Upper lobe of left lung (tissue), 6 donors: Measurements from ENCODE around the gene CCT2. TPM values are rescaled to one million over a fixed set of nuclear protein-coding genes. Genes with fewer than 3 reads are reported as not detected.

Experiments
- ATAC-seq, 2 donors: fragments of 200-7000 bp; cut with Tn5 transposase; one replicate each; pipeline ENCODE4 v1.9.1; 2022; ENCODE audit warnings: mild to moderate bottlenecking in 2 of 2, moderate library complexity in 2 of 2; ENCODE audit not compliant: low FRiP score in 2 of 2
- DNase-seq, 2 donors: peaks; one replicate each; pipeline ENCODE4 v3.0.0-alpha.2; 2019 to 2020
- H3K27ac ChIP-seq, 4 donors: fragments of 200-600 bp; sonication (generic); one replicate each; pipeline ENCODE4 v1.5.1; 2016 to 2019
- H3K27me3 ChIP-seq, 4 donors: fragments of 200-600 bp; sonication (generic); one replicate each; pipeline ENCODE4 v1.5.1; 2017 to 2019
- H3K36me3 ChIP-seq, 4 donors: fragments of 200-600 bp; sonication (generic); one replicate each; pipeline ENCODE4 v1.5.1; 2016 to 2019
- H3K4me1 ChIP-seq, 4 donors: fragments of 200-600 bp; sonication (generic); one replicate each; pipeline ENCODE4 v1.5.1; 2018 to 2019
- H3K4me3 ChIP-seq, 4 donors: fragments of 200-600 bp; sonication (generic); one replicate each; pipeline ENCODE4 v1.5.1; 2017 to 2019; ENCODE audit warnings: mild to moderate bottlenecking in 2 of 4, moderate library complexity in 1 of 4
- H3K9me3 ChIP-seq, 4 donors: fragments of 200-600 bp; sonication (generic); one replicate each; pipeline ENCODE4 v1.5.1; 2018 to 2019
- CTCF ChIP-seq, 6 experiments: fragments of 450-650 bp in 4 of 6; fragments of 200-600 bp in 2 of 6; sonication (generic) in 2 of 6; IDR thresholded peaks; one replicate each; pipeline ENCODE4 v1.5.1; 2016 to 2019; ENCODE audit warnings: antibody characterized with exemption in 6 of 6
- EP300 ChIP-seq, 4 donors: sonication (generic); formaldehyde crosslinking; IDR thresholded peaks; one replicate each; pipeline ENCODE4 v1.5.1; 2017; ENCODE audit warnings: antibody characterized with exemption in 4 of 4, control low read depth in 2 of 4
- POLR2A ChIP-seq, 4 donors: fragments of 450-650 bp; IDR thresholded peaks; one replicate each; pipeline ENCODE4 v1.5.1; 2016 to 2017; ENCODE audit warnings: antibody characterized with exemption in 4 of 4, mild to moderate bottlenecking in 2 of 4
- POLR2AphosphoS5 ChIP-seq, 2 donors: sonication (generic); formaldehyde crosslinking; IDR thresholded peaks; one replicate each; pipeline ENCODE4 v1.5.1; 2017; ENCODE audit warnings: antibody characterized with exemption in 2 of 2
- WGBS, 2 donors: methylation state at CpG; one replicate each; pipeline ENCODE4 v1.1.5; 2017 to 2018; 5-methylcytosine and 5-hydroxymethylcytosine counted together
- total RNA-seq, 6 donors: library from RNA; depleted of rRNA in 4 of 6; stranded (reverse); fragments of >200 nt in 4 of 6; gene quantifications; one replicate each; pipeline versions ENCODE4 v1.1.0 to v1.2.1, GENCODE V29; 2016 to 2021
- donor health status: DM: no; HTN: no; CAD: no; lungs with moderate emphysema.
- donor health status: DM: no; HTN: yes; CAD: no; lungs with severe emphysema.

CCT2 gene
- total RNA-seq, 6 donors from 2014 or later, result 28.1 to 117 (median 91.0) TPM

DNA sequence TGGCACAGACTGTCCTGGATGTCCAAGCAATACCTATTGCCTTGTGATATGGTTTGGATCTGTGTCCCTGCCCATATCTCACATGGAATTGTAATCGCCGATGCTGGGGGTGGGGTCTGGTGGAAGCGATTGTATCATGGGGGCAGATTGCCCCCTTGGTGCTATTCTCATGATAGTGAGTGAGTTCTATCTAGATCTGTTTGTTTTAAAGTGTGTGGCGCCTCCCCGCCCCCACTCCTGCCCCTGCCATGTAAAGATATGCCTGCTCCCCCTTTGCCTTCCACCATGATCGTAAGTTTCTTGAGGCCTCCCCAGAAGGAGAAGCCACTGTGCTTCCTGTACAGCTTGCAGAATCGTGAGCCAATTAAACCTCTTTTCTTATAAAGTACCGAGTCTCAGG lies 42.2 kb downstream of the CCT2 start:
- DNase-seq (no peak), ATAC-seq (no peak)
- H3K27ac ChIP-seq, result no peak overlapping the region
- WGBS, 2 donors, result 68 to 90% methylated on average over 8 of the region's 8 CpGs
- no peak for TF ChIP-seq EP300 (IDR thresholded peaks at IDR 0.05)
- no peaks in the 10 kb centered on the region for H3K9me3 ChIP-seq
- no peaks in the 10 kb centered on the region for H3K27me3 ChIP-seq
- no peaks in the 10 kb centered on the region for H3K4me1 ChIP-seq
- no peak overlapping the region for H3K4me3 ChIP-seq
- no peaks in the 10 kb centered on the region for H3K36me3 ChIP-seq

- ATAC-seq (no peak), DNase-seq (no peak)
- no peak for TF ChIP-seq CTCF (IDR thresholded peaks at IDR 0.05)
- no peak for TF ChIP-seq POLR2AphosphoS5 (IDR thresholded peaks at IDR 0.05)
- TF ChIP-seq POLR2A (IDR thresholded peaks at IDR 0.05), result no peak
- no peak for TF ChIP-seq EP300 (IDR thresholded peaks at IDR 0.05)
- Histone ChIP-seq H3K4me1 (no peaks in the 10 kb centered on the region), H3K27me3 (no peaks in the 10 kb centered on the region), H3K27ac (no peak overlapping the region), H3K4me3 (no peak overlapping the region), H3K9me3 (no peaks in the 10 kb centered on the region), H3K36me3 (no peaks in the 10 kb centered on the region)
- 82 to 88% methylated on average over 5 to 6 of the region's 6 CpGs for WGBS, 2 donors
Measured at GRCh38 chr12:69630191-69630590, 44.9 kb downstream of the CCT2 start.

DNA sequence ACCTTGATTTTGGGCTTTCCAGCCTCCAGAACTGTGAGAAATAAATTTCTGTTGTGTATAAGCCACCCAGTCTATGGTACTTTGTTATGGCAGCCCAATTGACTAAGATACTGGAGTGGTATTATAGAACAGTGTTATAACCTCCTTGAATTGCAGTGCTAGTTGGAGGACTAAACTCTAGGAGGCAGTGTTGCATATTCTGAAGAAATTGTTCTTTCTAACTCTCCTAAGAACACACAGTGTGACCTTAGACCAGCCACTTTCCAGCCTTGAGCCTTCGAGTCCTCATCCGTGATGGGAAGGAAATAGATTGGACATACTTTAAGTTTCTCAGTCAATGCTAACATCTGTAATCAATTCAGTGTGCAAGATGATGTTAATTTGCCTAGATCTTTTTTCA lies 47.8 kb downstream of the CCT2 start:
- no peaks in the 10 kb centered on the region for H3K4me1 ChIP-seq
- no peaks in the 10 kb centered on the region for H3K9me3 ChIP-seq
- WGBS, 2 donors, result 93 to 98% methylated on average over 2 of the region's 2 CpGs
- H3K36me3 ChIP-seq, result no peaks in the 10 kb centered on the region
- no peak for TF ChIP-seq CTCF (IDR thresholded peaks at IDR 0.05)
- DNase-seq (no peak), ATAC-seq (no peak)
- no peak overlapping the region for H3K27ac ChIP-seq
- no peaks in the 10 kb centered on the region for H3K27me3 ChIP-seq
- no peak overlapping the region for H3K4me3 ChIP-seq

- DNase-seq (peak in 1 of 2 donors; percentile 51), ATAC-seq (peak; percentile 73 to 76)
- no peaks in the 10 kb centered on the region for H3K36me3 ChIP-seq
- H3K4me3 ChIP-seq, result no peak overlapping the region
- TF ChIP-seq CTCF (IDR thresholded peaks at IDR 0.05) (peak; percentile 55 to 74 (median 66)), POLR2AphosphoS5 (IDR thresholded peaks at IDR 0.05) (no peak)
- H3K4me1 ChIP-seq, result no peaks in the 10 kb centered on the region
- no peaks in the 10 kb centered on the region for H3K27me3 ChIP-seq
- H3K9me3 ChIP-seq, result no peaks in the 10 kb centered on the region
- no peak overlapping the region for H3K27ac ChIP-seq
- WGBS, 2 donors, result 27% methylated on average over 10 to 12 of the region's 12 CpGs
Measured at GRCh38 chr12:69639400-69640016, 54.2 kb downstream of the CCT2 start.

DNA sequence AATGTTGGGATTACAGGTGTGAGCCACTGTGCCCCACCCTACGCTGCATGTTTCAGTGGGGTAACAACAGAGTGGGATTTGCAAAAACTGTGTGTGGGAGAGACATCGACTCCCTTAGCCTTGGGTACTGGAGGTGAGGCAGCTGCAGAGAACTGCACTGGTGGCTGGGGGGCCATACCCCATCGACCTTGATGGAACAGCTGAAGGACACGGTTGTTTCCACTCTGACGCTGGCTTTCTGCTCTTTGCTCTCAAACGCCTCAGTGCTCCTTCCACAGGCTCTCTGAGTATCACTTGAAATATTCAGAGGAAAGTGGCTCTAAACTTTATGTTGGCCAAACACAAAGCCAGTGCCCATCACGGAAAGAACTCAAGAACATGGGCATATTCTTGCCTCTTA lies 56.3 kb downstream of the CCT2 start:
- no peak for TF ChIP-seq EP300 (IDR thresholded peaks at IDR 0.05)
- no peak for TF ChIP-seq CTCF (IDR thresholded peaks at IDR 0.05)
- TF ChIP-seq POLR2AphosphoS5 (IDR thresholded peaks at IDR 0.05), result no peak
- TF ChIP-seq POLR2A (IDR thresholded peaks at IDR 0.05), result no peak
- H3K9me3 ChIP-seq, result no peaks in the 10 kb centered on the region
- no peaks in the 10 kb centered on the region for H3K4me1 ChIP-seq
- no peak overlapping the region for H3K27ac ChIP-seq
- WGBS, 2 donors, result 80 to 83% methylated on average over 7 of the region's 7 CpGs
- ATAC-seq, result no peak
- H3K36me3 ChIP-seq, result no peaks in the 10 kb centered on the region
- H3K27me3 ChIP-seq, result no peaks in the 10 kb centered on the region
- H3K4me3 ChIP-seq, result no peak overlapping the region
- no peak for DNase-seq
